ENCODE results near the gene MOCS3.
A peak's percentile ranks its signal among the peaks of the same experiment; 100 is the strongest.

The MOCS3 gene

GRCh38 chr20:50958615-50959542, at the start of gene MOCS3:
TSS of gene MOCS3 (plus strand) at chr20:50958818. CDS start at chr20:50958843, 25 bp downstream.
- peak; percentile 70 to 72 (median 72) for DNase-seq

GRCh38 chr20:50909413-50909812, 49.2 kb upstream of the MOCS3 start:
- DNase-seq, result no peak

- DNase-seq, result no peak
These were observed 47.6 kb upstream of the MOCS3 start for GRCh38 chr20:50911030-50911429.

GRCh38 chr20:50911716-50912115, 46.9 kb upstream of the MOCS3 start:
- no peak for DNase-seq

DNA sequence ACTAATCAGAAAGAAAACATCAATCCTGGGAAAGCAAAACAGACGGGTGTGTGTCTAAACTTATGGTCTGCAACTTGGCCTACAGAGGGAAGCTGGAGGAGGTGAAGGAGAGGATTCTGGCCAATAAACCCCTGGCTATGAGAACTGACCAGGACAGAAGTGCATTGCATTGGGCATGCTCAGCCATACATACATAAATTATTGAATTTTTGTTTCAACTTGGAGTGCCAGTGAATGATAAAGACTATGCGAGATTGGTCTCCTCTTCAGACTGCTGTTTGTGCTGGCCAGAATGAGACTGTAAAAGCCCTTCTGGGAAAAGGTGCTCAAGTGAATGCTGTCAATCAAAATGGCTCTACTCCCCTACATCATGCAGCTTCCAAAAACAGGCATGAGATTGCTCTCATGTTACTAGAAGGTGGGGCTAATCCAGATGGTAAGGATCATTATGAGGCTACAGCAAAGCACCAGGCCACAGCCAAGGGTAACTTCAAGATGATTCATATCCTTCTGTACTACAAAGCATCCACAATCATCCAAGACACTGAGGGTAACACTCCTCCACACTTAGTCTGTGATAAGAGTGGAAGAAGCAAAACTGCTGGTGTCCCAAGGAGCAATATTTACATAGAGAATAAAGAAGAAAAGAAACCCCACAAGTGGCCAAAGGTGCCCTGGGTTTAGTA, 44.8 kb upstream of the MOCS3 start:
- DNase-seq, result no peak

- DNase-seq, result no peak
These were observed 43.2 kb upstream of the MOCS3 start for GRCh38 chr20:50915424-50915823.

DNA sequence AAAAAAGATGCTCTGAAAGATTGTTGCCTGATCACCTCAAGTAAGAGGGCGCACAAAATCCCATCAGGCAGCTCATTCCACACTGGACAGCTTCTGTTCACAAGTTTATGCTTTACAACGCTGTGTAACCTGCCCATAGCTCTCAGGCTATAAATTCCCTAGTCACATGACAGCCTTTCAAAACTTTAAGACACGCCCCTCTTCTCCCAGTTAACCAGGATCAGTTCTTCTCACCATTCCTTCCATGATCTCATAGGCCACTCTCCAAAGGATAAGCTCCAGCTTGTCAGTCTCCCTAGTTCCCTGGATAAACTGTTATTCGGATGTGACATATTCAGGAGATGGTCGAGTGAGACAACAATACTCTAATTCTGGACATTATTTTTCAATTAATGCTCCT, 42.4 kb upstream of the MOCS3 start:
- DNase-seq, result no peak

GRCh38 chr20:50916934-50917333, 41.7 kb upstream of the MOCS3 start:
- DNase-seq, result no peak

- no peak for DNase-seq
These were observed 40.2 kb upstream of the MOCS3 start for GRCh38 chr20:50918403-50918802.

GRCh38 chr20:50919567-50919966, 39.1 kb upstream of the MOCS3 start:
- no peak for DNase-seq

- DNase-seq, result no peak
These were observed 37.6 kb upstream of the MOCS3 start for GRCh38 chr20:50920997-50921396.

DNA sequence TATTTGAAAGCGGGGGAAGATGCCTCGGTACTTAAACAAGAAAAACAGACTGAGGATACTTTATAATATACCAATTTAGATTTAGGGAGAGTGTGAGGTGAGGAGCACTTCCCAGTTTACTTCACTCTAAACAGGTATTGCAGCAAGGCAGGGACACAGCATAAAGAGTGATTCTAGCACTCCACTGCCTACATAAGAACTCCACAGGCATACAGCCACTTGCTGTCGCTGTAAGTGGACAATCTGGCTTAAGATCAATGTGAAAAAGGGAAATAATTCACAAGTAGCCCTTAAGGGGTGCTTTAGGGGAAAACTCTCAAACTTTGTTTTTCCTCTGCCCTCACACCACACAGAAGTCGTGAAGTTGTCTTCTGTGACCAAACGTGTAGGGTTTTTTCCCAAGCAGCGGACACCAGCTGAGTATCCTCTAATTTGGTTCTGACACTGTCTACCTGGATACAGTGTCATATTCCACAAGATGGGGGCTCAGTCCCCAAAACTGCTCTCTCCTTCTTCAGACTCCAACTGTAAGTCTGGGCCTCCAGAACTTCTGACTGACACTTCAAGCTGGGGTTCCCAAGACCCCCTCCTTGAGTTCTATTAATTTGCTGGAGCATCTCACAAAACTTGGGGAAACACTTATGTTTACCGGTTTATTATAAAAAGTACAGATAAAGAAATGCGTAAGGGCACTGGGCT, 36.7 kb upstream of the MOCS3 start:
- DNase-seq, result no peak

- DNase-seq, result no peak
These were observed 34.2 kb upstream of the MOCS3 start for GRCh38 chr20:50924261-50924920.

DNA sequence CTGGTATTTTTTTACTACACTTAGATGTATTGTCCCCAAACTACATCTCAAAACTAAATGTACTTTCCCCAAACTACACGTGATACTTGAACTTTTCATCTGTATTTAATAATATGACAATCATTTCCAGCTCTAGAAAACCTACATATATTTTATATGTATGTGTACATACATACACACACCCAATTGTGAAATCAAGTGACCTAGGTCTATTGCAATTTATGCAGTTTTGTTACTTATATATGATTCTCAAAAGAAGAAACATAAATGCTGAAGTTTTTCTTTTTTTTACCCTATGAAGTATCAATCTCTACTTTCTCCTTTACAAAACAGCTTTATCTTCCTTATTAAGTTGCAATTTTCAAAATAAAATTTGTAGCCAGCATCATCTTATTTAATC, 32.1 kb upstream of the MOCS3 start:
- no peak for DNase-seq

DNA sequence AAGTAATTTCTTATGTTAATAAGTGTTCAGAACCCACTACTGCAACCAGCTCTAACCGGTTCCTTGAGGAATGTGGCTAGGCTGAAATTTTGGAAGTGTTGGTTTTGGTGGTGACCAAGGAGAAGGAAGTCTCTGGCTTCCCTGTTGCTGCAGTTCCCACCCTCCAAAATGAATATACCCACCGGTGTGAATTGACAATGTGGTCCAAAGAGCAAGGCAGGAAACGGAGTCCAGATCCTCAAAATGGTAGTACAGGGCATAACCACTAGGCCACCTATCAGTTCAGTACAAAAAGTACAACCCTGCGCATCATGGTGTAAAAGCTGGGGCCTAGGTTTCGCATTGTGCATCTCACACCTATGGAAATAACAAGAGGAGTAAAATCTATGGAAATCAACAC, 30.1 kb upstream of the MOCS3 start:
- no peak for DNase-seq

GRCh38 chr20:50929299-50930138, 29.1 kb upstream of the MOCS3 start:
- peak; percentile 62 to 86 (median 78) for DNase-seq

DNA sequence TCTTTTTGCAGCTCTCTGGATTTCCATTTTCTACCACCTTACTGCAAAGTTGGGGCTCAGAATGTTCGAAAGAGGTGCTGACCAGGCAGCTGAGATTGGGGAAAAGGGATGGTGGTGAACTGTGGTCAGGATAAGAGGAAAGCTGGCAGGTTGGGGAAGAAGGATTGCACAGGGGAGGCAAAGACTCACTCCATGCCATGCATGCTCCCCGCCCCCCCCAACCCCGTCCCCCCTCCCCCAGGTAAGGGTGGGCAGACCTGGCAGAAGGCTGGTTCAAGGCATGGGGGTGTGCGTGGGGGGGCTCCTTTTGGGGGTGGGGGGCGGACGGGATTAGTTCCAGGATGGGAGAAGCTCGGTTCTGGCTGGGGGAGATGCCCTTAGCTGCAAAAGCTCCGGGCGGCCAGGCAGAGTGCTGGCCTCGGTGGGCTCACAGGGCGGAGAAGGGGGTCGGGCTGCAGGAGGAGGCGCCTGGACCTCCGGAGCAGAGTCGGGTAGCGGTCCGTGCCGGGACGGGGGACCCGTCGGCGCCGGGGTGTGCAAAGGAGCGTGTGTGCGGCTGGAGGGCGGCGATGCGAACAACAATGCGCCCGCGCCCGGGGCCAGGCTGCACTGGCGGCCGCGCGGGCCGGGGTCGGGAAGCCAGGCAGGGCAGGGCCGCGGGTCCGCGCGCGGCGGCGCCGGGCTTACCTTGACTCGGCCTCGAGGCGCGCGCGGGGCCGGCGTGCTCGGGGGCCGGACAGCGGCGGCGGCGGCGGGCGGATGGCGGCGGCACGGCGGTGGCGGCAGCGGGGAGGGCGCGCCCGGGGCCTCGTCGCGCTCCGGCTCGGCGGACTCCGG, 28.3 kb upstream of the MOCS3 start:
- DNase-seq, result peak in 2 of 4 experiments; percentile 23 to 35

DNA sequence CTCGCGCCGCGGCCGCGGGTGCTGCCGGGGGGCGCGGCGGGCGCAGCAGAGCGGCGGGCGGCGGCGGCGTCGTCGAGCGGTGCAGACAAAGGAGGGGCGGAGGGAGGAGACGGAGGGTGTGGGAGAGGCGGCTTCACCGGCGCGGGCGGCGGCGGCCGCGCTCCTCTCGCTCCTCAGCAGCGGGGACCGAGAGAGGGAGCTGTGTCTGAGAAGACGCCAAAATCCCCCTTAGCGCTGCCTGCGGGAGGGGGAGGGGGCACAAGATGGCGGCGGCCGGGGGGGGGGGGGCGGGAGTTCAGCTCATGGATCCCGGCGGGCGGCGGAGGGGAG, 27.7 kb upstream of the MOCS3 start:
- peak in 3 of 4 experiments; percentile 68 to 69 (median 69) for DNase-seq

- DNase-seq, result peak; percentile 77 to 86 (median 80)
These were observed 27.2 kb upstream of the MOCS3 start, which contains the start of gene ADNP for GRCh38 chr20:50931306-50932015. TSS of gene ADNP (minus strand) at chr20:50931437. CDS start at chr20:50903996, 27,441 bp downstream.

GRCh38 chr20:50932016-50932485, 26.6 kb upstream of the MOCS3 start:
- DNase-seq, result no peak
